H9 (cell line): ENCODE measurements around the gene JPH2. TPM values are rescaled to one million over a fixed set of nuclear protein-coding genes. Genes with fewer than 3 reads are reported as not detected.

Experiments
- DNase-seq: peaks from one replicate; pipeline ENCODE4 v3.0.0-alpha.2; 2017
- H2AFZ ChIP-seq: one replicate; pipeline ENCODE4 v1.6.1; 2013; ENCODE audit warnings: mild to moderate bottlenecking, low read length, control low read depth, moderate library complexity
- H2AK5ac ChIP-seq: 2 replicates; pipeline ENCODE4 v1.6.1; 2013; ENCODE audit warnings: low read length, control low read depth, mixed read lengths; ENCODE audit not compliant: insufficient read length
- H2BK120ac ChIP-seq: one replicate; pipeline ENCODE4 v1.6.1; 2013; ENCODE audit warnings: low read depth, mild to moderate bottlenecking, low read length, control low read depth, inconsistent platforms; ENCODE audit not compliant: poor library complexity, severe bottlenecking
- H2BK12ac ChIP-seq: 2 replicates; pipeline ENCODE4 v1.6.1; 2013; ENCODE audit warnings: low read length, control low read depth, mixed read lengths, low read depth; ENCODE audit not compliant: insufficient read length
- H2BK15ac ChIP-seq: 2 replicates; pipeline ENCODE4 v1.6.1; 2013; ENCODE audit warnings: low read depth, low read length, control low read depth
- H2BK20ac ChIP-seq: one replicate; pipeline ENCODE4 v1.6.1; 2013; ENCODE audit warnings: low read depth, mild to moderate bottlenecking, low read length, control low read depth, inconsistent platforms; ENCODE audit not compliant: poor library complexity, severe bottlenecking
- H2BK5ac ChIP-seq: 2 replicates; pipeline ENCODE4 v1.6.1; 2013; ENCODE audit warnings: low read length, control low read depth, mixed read lengths; ENCODE audit not compliant: insufficient read length
- H3K14ac ChIP-seq: 2 replicates; pipeline ENCODE4 v1.6.1; 2013; ENCODE audit warnings: low read length, control low read depth; ENCODE audit not compliant: insufficient read depth
- H3K18ac ChIP-seq: 2 replicates; pipeline ENCODE4 v1.6.1; 2013; ENCODE audit warnings: low read depth, mild to moderate bottlenecking, mixed read lengths, low read length, control low read depth; ENCODE audit not compliant: insufficient read length
- H3K23ac ChIP-seq: 2 replicates; pipeline ENCODE4 v1.6.1; 2013; ENCODE audit warnings: low read length, control low read depth, mixed read lengths, low read depth; ENCODE audit not compliant: insufficient read length
- H3K23me2 ChIP-seq: 2 replicates; pipeline ENCODE4 v1.6.1; 2013; ENCODE audit warnings: low read depth, mild to moderate bottlenecking, mixed read lengths, low read length, control low read depth; ENCODE audit not compliant: insufficient read length, poor library complexity, severe bottlenecking
- H3K27ac ChIP-seq: 2 replicates; pipeline ENCODE4 v1.5.1; 2013; ENCODE audit warnings: low read length, control low read depth, mixed read lengths, low read depth; ENCODE audit not compliant: insufficient read length
- H3K27me3 ChIP-seq: 2 replicates; pipeline ENCODE4 v1.6.1; 2013; ENCODE audit warnings: low read length, control low read depth, inconsistent platforms; ENCODE audit not compliant: insufficient read depth
- H3K4ac ChIP-seq: 2 replicates; pipeline ENCODE4 v1.6.1; 2013; ENCODE audit warnings: low read depth, mild to moderate bottlenecking, control low read depth, inconsistent platforms, low read length, moderate library complexity
- H3K4me1 ChIP-seq: 2 replicates; pipeline ENCODE4 v1.6.1; 2013; ENCODE audit warnings: low read length, control low read depth, inconsistent platforms; ENCODE audit not compliant: insufficient read depth
- H3K4me2 ChIP-seq: 2 replicates; pipeline ENCODE4 v1.6.1; 2013; ENCODE audit warnings: low read length, control low read depth, mixed read lengths; ENCODE audit not compliant: insufficient read length, insufficient read depth
- H3K56ac ChIP-seq: 2 replicates; pipeline ENCODE4 v1.6.1; 2013; ENCODE audit warnings: low read depth, mild to moderate bottlenecking, mixed read lengths, low read length, control low read depth; ENCODE audit not compliant: insufficient read length
- H3K79me1 ChIP-seq: 2 replicates; pipeline ENCODE4 v1.6.1; 2013; ENCODE audit warnings: low read depth, mild to moderate bottlenecking, moderate library complexity, low read length, control low read depth, inconsistent platforms; ENCODE audit not compliant: insufficient read depth, poor library complexity, severe bottlenecking
- H3K79me2 ChIP-seq: 2 replicates; pipeline ENCODE4 v1.6.1; 2013; ENCODE audit warnings: low read length, control low read depth, inconsistent platforms; ENCODE audit not compliant: insufficient read depth
- H3K9ac ChIP-seq: 2 replicates; pipeline ENCODE4 v1.6.1; 2013; ENCODE audit warnings: low read length, control low read depth, mixed read lengths; ENCODE audit not compliant: insufficient read length; ENCODE audit errors: extremely low read depth
- H3K9me3 ChIP-seq: one replicate; pipeline ENCODE4 v1.6.1; 2013; ENCODE audit warnings: low read depth, low read length, inconsistent platforms; ENCODE audit not compliant: control insufficient read depth
- H3T11ph ChIP-seq: one replicate; pipeline ENCODE4 v1.6.1; 2013; ENCODE audit warnings: mild to moderate bottlenecking, low read length, control low read depth, inconsistent platforms
- H4K20me1 ChIP-seq: one replicate; pipeline ENCODE4 v1.6.1; 2013; ENCODE audit not compliant: control insufficient read depth, insufficient read length, insufficient read depth
- H4K5ac ChIP-seq: 2 replicates; pipeline ENCODE4 v1.6.1; 2013; ENCODE audit warnings: low read depth, mild to moderate bottlenecking, mixed read lengths, low read length, control low read depth; ENCODE audit not compliant: insufficient read length
- H4K8ac ChIP-seq: replicated peaks from 2 replicates; pipeline ENCODE4 v1.6.1; 2013; ENCODE audit warnings: low read length, control low read depth, mixed read lengths, low read depth; ENCODE audit not compliant: insufficient read length
- H4K91ac ChIP-seq: 2 replicates; pipeline ENCODE4 v1.6.1; 2013; ENCODE audit warnings: low read depth, mild to moderate bottlenecking, moderate library complexity, mixed read lengths, low read length, control low read depth; ENCODE audit not compliant: insufficient read length
- H3K27ac Mint-ChIP-seq, 3 experiments: 2 replicates in 2 of 3; 3 replicates in 1 of 3; pipeline ENCODE4 v1.8.0; 2020 to 2021; ENCODE audit warnings: mixed read lengths in 3 of 3, mild to moderate bottlenecking in 1 of 3, moderate library complexity in 1 of 3
- H3K27me3 Mint-ChIP-seq: 2 replicates; pipeline ENCODE4 v1.8.0; 2021; ENCODE audit warnings: low read depth, mild to moderate bottlenecking, moderate library complexity, mixed read lengths
- H3K36me3 Mint-ChIP-seq, 3 experiments: 2 replicates in 2 of 3; 3 replicates in 1 of 3; pipeline ENCODE4 v1.8.0; 2020 to 2021; ENCODE audit warnings: low read depth in 3 of 3, mixed read lengths in 3 of 3; ENCODE audit not compliant: insufficient read depth in 1 of 3
- H3K4me1 Mint-ChIP-seq, 2 experiments: 2 replicates each; pipeline ENCODE4 v1.8.0; 2020; ENCODE audit warnings: mixed read lengths in 2 of 2
- H3K4me3 Mint-ChIP-seq, 2 experiments: 2 replicates in 1 of 2; 3 replicates in 1 of 2; pipeline ENCODE4 v1.8.0; 2020 to 2021; ENCODE audit warnings: mild to moderate bottlenecking in 2 of 2, mixed read lengths in 2 of 2, moderate library complexity in 1 of 2
- H3K9me3 Mint-ChIP-seq, 2 experiments: 2 replicates in 1 of 2; 3 replicates in 1 of 2; pipeline ENCODE4 v1.8.0; 2020; ENCODE audit warnings: mild to moderate bottlenecking in 2 of 2, mixed read lengths in 2 of 2, moderate library complexity in 1 of 2
- CTCF ChIP-seq: fragments of 200-600 bp; sonication (generic); conservative IDR thresholded peaks from 3 replicates; pipeline ENCODE4 v1.8.0; 2021; ENCODE audit warnings: antibody characterized with exemption, mild to moderate bottlenecking
- WGBS: extraction: QIAGEN DNeasy Blood & Tissue Kit; methylation state at CpG from one replicate; pipeline ENCODE4 v1.1.7; 2013; ENCODE audit warnings: missing lambda C conversion rate, low lambda C conversion rate, mixed read lengths; ENCODE audit not compliant: insufficient read length; ENCODE audit errors: extremely low coverage; 5-methylcytosine and 5-hydroxymethylcytosine counted together
- total RNA-seq: library from RNA; stranded (reverse); gene quantifications from 2 replicates; pipeline ENCODE4 v1.2.1, GENCODE V29; 2021

JPH2 gene
- total RNA-seq, 1 experiment from 2014 or later = 0.31 TPM

DNA sequence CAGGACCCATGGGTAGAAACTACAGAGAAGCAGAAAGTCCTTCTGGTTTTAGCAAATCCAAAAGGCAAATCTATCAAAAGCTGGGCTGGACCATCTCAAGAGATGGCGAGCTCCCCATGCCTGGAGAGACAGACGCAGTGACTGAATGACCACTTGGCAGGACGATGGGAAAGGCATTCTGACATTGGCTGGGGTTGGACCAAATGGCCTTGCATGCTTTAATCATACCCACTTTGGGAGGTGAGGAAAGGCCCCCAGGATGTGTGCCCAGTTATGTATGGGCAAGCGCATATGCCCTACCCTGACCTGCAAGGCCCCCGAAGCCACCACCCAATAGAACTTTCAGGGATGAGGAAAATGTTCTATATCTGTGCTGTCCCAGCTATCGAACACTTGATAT is 45.1 kb downstream of the JPH2 start:
- H2BK5ac ChIP-seq = no peak overlapping the region
- Mint-ChIP-seq H3K9me3 (no peaks in the 10 kb centered on the region), H3K4me3 (no peak overlapping the region)

More for the DNA sequence above, 45.1 kb downstream of the JPH2 start:
- no peak overlapping the region for H4K8ac ChIP-seq
- no peak overlapping the region for H4K91ac ChIP-seq
- H3K23me2 ChIP-seq = no peaks in the 10 kb centered on the region
- H3K18ac ChIP-seq = no peak overlapping the region
- Mint-ChIP-seq H3K27me3 (no peaks in the 10 kb centered on the region; the same call in 1 of the 2 replicates), H3K4me1 (peaks cover 9 to 11% of the 10 kb centered on the region in 2 experiments), H3K36me3 (no peaks in the 10 kb centered on the region), H3K27ac (no peak overlapping the region)
- no peak overlapping the region for H3K56ac ChIP-seq
- no peak overlapping the region for H3K23ac ChIP-seq
- H2BK20ac ChIP-seq = no peak overlapping the region
- no peaks in the 10 kb centered on the region for H3K79me1 ChIP-seq
- H2AK5ac ChIP-seq = no peak overlapping the region
- H3K27me3 ChIP-seq = no peaks in the 10 kb centered on the region
- no peaks in the 10 kb centered on the region for H4K20me1 ChIP-seq
- 0 out of 2 replicates have a peak, but pooled peaks cover 3% of the 10 kb centered on the region for H3K4me1 ChIP-seq
- no peak overlapping the region for H3T11ph ChIP-seq
- H4K5ac ChIP-seq = no peak overlapping the region
- WGBS = no CpG with 5 or more reads among the region's 6 CpGs
- no peak for DNase-seq
- no peak overlapping the region for H3K27ac ChIP-seq
- TF ChIP-seq CTCF = no peak
- no peak overlapping the region for H3K4me2 ChIP-seq
- H2AFZ ChIP-seq = no peak overlapping the region
- H3K9me3 ChIP-seq = no peaks in the 10 kb centered on the region
- no peak overlapping the region for H2BK120ac ChIP-seq
- H3K9ac ChIP-seq = no peak overlapping the region
- H3K14ac ChIP-seq = no peak overlapping the region
- H2BK12ac ChIP-seq = no peak overlapping the region
- no peak overlapping the region for H2BK15ac ChIP-seq
- no peak overlapping the region for H3K4ac ChIP-seq
- H3K79me2 ChIP-seq = no peaks in the 10 kb centered on the region
